Stimulated activated CD4-positive, alpha-beta T cell treated with anti-CD3 and anti-CD28 coated beads, Interleukin-2, amount 100 ng/mL, for 48 hours (primary cell): Measurements from ENCODE around the gene ACAD8.

ENCODE experiments used
- DNase-seq, 2 donors: peaks; one replicate each; pipeline ENCODE4 v3.0.0-alpha.2; 2020

The ACAD8 gene

GRCh38 chr11:134253188-134253993 lies at the start of gene ACAD8, which contains the start of gene THYN1:
Gene ACAD8 (plus strand): TSS chr11:134253568. CDS start chr11:134253601, 33 bp downstream.
Gene THYN1 (minus strand): TSS chr11:134253352. CDS start chr11:134252882, 470 bp downstream.
- DNase-seq, result peak; percentile 87 to 89

- DNase-seq, result no peak
These were observed 47.6 kb upstream of the ACAD8 start for GRCh38 chr11:134205729-134206128.

GRCh38 chr11:134206185-134206584 lies 47.2 kb upstream of the ACAD8 start:
- no peak for DNase-seq

- DNase-seq, result peak; percentile 54 to 60
These were observed 45.7 kb upstream of the ACAD8 start for GRCh38 chr11:134207538-134208239.

- DNase-seq, result no peak
These were observed 37.5 kb upstream of the ACAD8 start for GRCh38 chr11:134215836-134216235.

- DNase-seq, result no peak
These were observed 36.6 kb upstream of the ACAD8 start for GRCh38 chr11:134216816-134217215.

- peak; percentile 4 to 6 for DNase-seq
These were observed 30.2 kb upstream of the ACAD8 start for GRCh38 chr11:134223121-134223520.

GRCh38 chr11:134223836-134224709 lies 29.3 kb upstream of the ACAD8 start, which contains the start of the genes NCAPD3 and VPS26B:
Gene NCAPD3 (minus strand): TSS chr11:134223967. CDS start chr11:134223926, 41 bp downstream.
Gene VPS26B (plus strand): TSS chr11:134224671. CDS start chr11:134225123, 452 bp downstream.
- DNase-seq, result peak; percentile 92 to 93

GRCh38 chr11:134224710-134225664 lies 28.4 kb upstream of the ACAD8 start:
- peak; percentile 56 to 58 for DNase-seq

GRCh38 chr11:134226806-134227325 lies 26.5 kb upstream of the ACAD8 start:
- no peak for DNase-seq

GRCh38 chr11:134228625-134229024 lies 24.7 kb upstream of the ACAD8 start:
- DNase-seq, result peak; percentile 7 to 15

- no peak for DNase-seq
These were observed 24.1 kb upstream of the ACAD8 start for GRCh38 chr11:134229126-134229790.

GRCh38 chr11:134230339-134230738 lies 23.0 kb upstream of the ACAD8 start:
- DNase-seq, result no peak

GRCh38 chr11:134231958-134232659 lies 21.3 kb upstream of the ACAD8 start:
- DNase-seq, result no peak

- no peak for DNase-seq
These were observed 19.6 kb upstream of the ACAD8 start for GRCh38 chr11:134233729-134234179.

- DNase-seq, result no peak
These were observed 18.0 kb upstream of the ACAD8 start for GRCh38 chr11:134235399-134235798.

- no peak for DNase-seq
These were observed 16.4 kb upstream of the ACAD8 start for GRCh38 chr11:134236834-134237556.

- no peak for DNase-seq
These were observed 15.8 kb upstream of the ACAD8 start for GRCh38 chr11:134237557-134237922.

GRCh38 chr11:134238956-134239355 lies 14.4 kb upstream of the ACAD8 start:
- no peak for DNase-seq
